ENCODE results near the gene AKNA.

AKNA gene

GRCh38 chr9:114408645-114409044 is 20.9 kb upstream of the AKNA start:
- Histone ChIP-seq H3K27me3 (ENCODE audit: control insufficient read depth in 1 of 2, insufficient read depth in 2 of 2, low read length in 2 of 2) (no peaks in the 10 kb centered on the region), H3K27ac (ENCODE audit: low read depth, low read length) (no peak overlapping the region), H3K36me3 (ENCODE audit: control insufficient read depth in 1 of 2, insufficient read depth in 2 of 2, low read length in 2 of 2) (peaks cover 0 to 3% of the 10 kb centered on the region in 2 donors), H3K9me3 (ENCODE audit: control insufficient read depth in 1 of 2, low read length in 2 of 2) (no peaks in the 10 kb centered on the region), H3K4me1 (ENCODE audit: control insufficient read depth in 1 of 2, insufficient read depth in 2 of 2, low read length in 2 of 2) (no peaks in the 10 kb centered on the region), H3K9ac (ENCODE audit: low read depth in 1 of 2, low read length in 2 of 2) (no peak overlapping the region), H3K4me3 (ENCODE audit: low read depth in 1 of 2, low read length in 2 of 2) (no peak overlapping the region)

GRCh38 chr9:114407889-114408288 is 20.1 kb upstream of the AKNA start:
- Histone ChIP-seq H3K36me3 (ENCODE audit: control insufficient read depth in 1 of 2, insufficient read depth in 2 of 2, low read length in 2 of 2) (peaks cover 0 to 3% of the 10 kb centered on the region in 2 donors), H3K27me3 (ENCODE audit: control insufficient read depth in 1 of 2, insufficient read depth in 2 of 2, low read length in 2 of 2) (no peaks in the 10 kb centered on the region), H3K4me1 (ENCODE audit: control insufficient read depth in 1 of 2, insufficient read depth in 2 of 2, low read length in 2 of 2) (no peaks in the 10 kb centered on the region), H3K4me3 (ENCODE audit: low read depth in 1 of 2, low read length in 2 of 2) (no peak overlapping the region), H3K9me3 (ENCODE audit: control insufficient read depth in 1 of 2, low read length in 2 of 2) (no peaks in the 10 kb centered on the region), H3K9ac (ENCODE audit: low read depth in 1 of 2, low read length in 2 of 2) (no peak overlapping the region), H3K27ac (ENCODE audit: low read depth, low read length) (no peak overlapping the region)

- H3K36me3 ChIP-seq (ENCODE audit: control insufficient read depth in 1 of 2, insufficient read depth in 2 of 2, low read length in 2 of 2) = peaks cover 0 to 3% of the 10 kb centered on the region in 2 donors
- peaks cover 0 to 3% of the 10 kb centered on the region in 2 donors for H3K4me1 ChIP-seq (ENCODE audit: control insufficient read depth in 1 of 2, insufficient read depth in 2 of 2, low read length in 2 of 2)
- no peak overlapping the region for H3K27ac ChIP-seq (ENCODE audit: low read depth, low read length)
- no peaks in the 10 kb centered on the region for H3K27me3 ChIP-seq (ENCODE audit: control insufficient read depth in 1 of 2, insufficient read depth in 2 of 2, low read length in 2 of 2)
- H3K9me3 ChIP-seq (ENCODE audit: control insufficient read depth in 1 of 2, low read length in 2 of 2) = no peaks in the 10 kb centered on the region
- H3K4me3 ChIP-seq (ENCODE audit: low read depth in 1 of 2, low read length in 2 of 2) = no peak overlapping the region
- H3K9ac ChIP-seq (ENCODE audit: low read depth in 1 of 2, low read length in 2 of 2) = no peak overlapping the region
Observed at GRCh38 chr9:114406441-114406840, 18.7 kb upstream of the AKNA start.

GRCh38 chr9:114405294-114406034 is 17.7 kb upstream of the AKNA start:
- Histone ChIP-seq H3K9me3 (ENCODE audit: control insufficient read depth in 1 of 2, low read length in 2 of 2) (no peaks in the 10 kb centered on the region), H3K27me3 (ENCODE audit: control insufficient read depth in 1 of 2, insufficient read depth in 2 of 2, low read length in 2 of 2) (no peaks in the 10 kb centered on the region), H3K4me3 (ENCODE audit: low read depth in 1 of 2, low read length in 2 of 2) (no peak overlapping the region), H3K36me3 (ENCODE audit: control insufficient read depth in 1 of 2, insufficient read depth in 2 of 2, low read length in 2 of 2) (peaks cover 0 to 3% of the 10 kb centered on the region in 2 donors), H3K4me1 (ENCODE audit: control insufficient read depth in 1 of 2, insufficient read depth in 2 of 2, low read length in 2 of 2) (peaks cover 0 to 10% of the 10 kb centered on the region in 2 donors), H3K9ac (ENCODE audit: low read depth in 1 of 2, low read length in 2 of 2) (peak overlapping the region in 1 of 2 donors; percentile 15), H3K27ac (ENCODE audit: low read depth, low read length) (no peak overlapping the region)

GRCh38 chr9:114404531-114404930 is 16.7 kb upstream of the AKNA start:
- H3K4me3 ChIP-seq (ENCODE audit: low read depth in 1 of 2, low read length in 2 of 2) = no peak overlapping the region
- H3K27ac ChIP-seq (ENCODE audit: low read depth, low read length) = no peak overlapping the region
- peaks cover 0 to 10% of the 10 kb centered on the region in 2 donors for H3K4me1 ChIP-seq (ENCODE audit: control insufficient read depth in 1 of 2, insufficient read depth in 2 of 2, low read length in 2 of 2)
- H3K9ac ChIP-seq (ENCODE audit: low read depth in 1 of 2, low read length in 2 of 2) = no peak overlapping the region
- H3K9me3 ChIP-seq (ENCODE audit: control insufficient read depth in 1 of 2, low read length in 2 of 2) = no peaks in the 10 kb centered on the region
- H3K27me3 ChIP-seq (ENCODE audit: control insufficient read depth in 1 of 2, insufficient read depth in 2 of 2, low read length in 2 of 2) = no peaks in the 10 kb centered on the region
- H3K36me3 ChIP-seq (ENCODE audit: control insufficient read depth in 1 of 2, insufficient read depth in 2 of 2, low read length in 2 of 2) = peaks cover 0 to 3% of the 10 kb centered on the region in 2 donors

- H3K4me1 ChIP-seq (ENCODE audit: control insufficient read depth in 1 of 2, insufficient read depth in 2 of 2, low read length in 2 of 2) = peaks cover 3 to 10% of the 10 kb centered on the region in 2 donors
- H3K9me3 ChIP-seq (ENCODE audit: control insufficient read depth in 1 of 2, low read length in 2 of 2) = no peaks in the 10 kb centered on the region
- no peak overlapping the region for H3K27ac ChIP-seq (ENCODE audit: low read depth, low read length)
- H3K9ac ChIP-seq (ENCODE audit: low read depth in 1 of 2, low read length in 2 of 2) = no peak overlapping the region
- H3K27me3 ChIP-seq (ENCODE audit: control insufficient read depth in 1 of 2, insufficient read depth in 2 of 2, low read length in 2 of 2) = no peaks in the 10 kb centered on the region
- H3K36me3 ChIP-seq (ENCODE audit: control insufficient read depth in 1 of 2, insufficient read depth in 2 of 2, low read length in 2 of 2) = peaks cover 0 to 3% of the 10 kb centered on the region in 2 donors
- H3K4me3 ChIP-seq (ENCODE audit: low read depth in 1 of 2, low read length in 2 of 2) = no peak overlapping the region
Observed at GRCh38 chr9:114403153-114403756, 15.5 kb upstream of the AKNA start.

- Histone ChIP-seq H3K4me3 (ENCODE audit: low read depth in 1 of 2, low read length in 2 of 2) (no peak overlapping the region), H3K9me3 (ENCODE audit: control insufficient read depth in 1 of 2, low read length in 2 of 2) (no peaks in the 10 kb centered on the region), H3K27ac (ENCODE audit: low read depth, low read length) (no peak overlapping the region), H3K4me1 (ENCODE audit: control insufficient read depth in 1 of 2, insufficient read depth in 2 of 2, low read length in 2 of 2) (peaks cover 15 to 20% of the 10 kb centered on the region in 2 donors), H3K27me3 (ENCODE audit: control insufficient read depth in 1 of 2, insufficient read depth in 2 of 2, low read length in 2 of 2) (no peaks in the 10 kb centered on the region), H3K9ac (ENCODE audit: low read depth in 1 of 2, low read length in 2 of 2) (no peak overlapping the region), H3K36me3 (ENCODE audit: control insufficient read depth in 1 of 2, insufficient read depth in 2 of 2, low read length in 2 of 2) (peaks cover 0 to 3% of the 10 kb centered on the region in 2 donors)
Observed at GRCh38 chr9:114401344-114401743, 13.6 kb upstream of the AKNA start.

- H3K9ac ChIP-seq (ENCODE audit: low read depth in 1 of 2, low read length in 2 of 2) = no peak overlapping the region
- no peak overlapping the region for H3K4me3 ChIP-seq (ENCODE audit: low read depth in 1 of 2, low read length in 2 of 2)
- H3K27ac ChIP-seq (ENCODE audit: low read depth, low read length) = no peak overlapping the region
- peaks cover 15 to 22% of the 10 kb centered on the region in 2 donors for H3K4me1 ChIP-seq (ENCODE audit: control insufficient read depth in 1 of 2, insufficient read depth in 2 of 2, low read length in 2 of 2)
- H3K27me3 ChIP-seq (ENCODE audit: control insufficient read depth in 1 of 2, insufficient read depth in 2 of 2, low read length in 2 of 2) = no peaks in the 10 kb centered on the region
- no peaks in the 10 kb centered on the region for H3K9me3 ChIP-seq (ENCODE audit: control insufficient read depth in 1 of 2, low read length in 2 of 2)
- no peaks in the 10 kb centered on the region for H3K36me3 ChIP-seq (ENCODE audit: control insufficient read depth in 1 of 2, insufficient read depth in 2 of 2, low read length in 2 of 2)
Observed at GRCh38 chr9:114400772-114401171, 13.0 kb upstream of the AKNA start.

- H3K9me3 ChIP-seq (ENCODE audit: control insufficient read depth in 1 of 2, low read length in 2 of 2) = no peaks in the 10 kb centered on the region
- H3K4me1 ChIP-seq (ENCODE audit: control insufficient read depth in 1 of 2, insufficient read depth in 2 of 2, low read length in 2 of 2) = peaks cover 18 to 27% of the 10 kb centered on the region in 2 donors
Observed at GRCh38 chr9:114400219-114400618, 12.4 kb upstream of the AKNA start.

GRCh38 chr9:114399381-114399780 is 11.6 kb upstream of the AKNA start:
- H3K27me3 ChIP-seq (ENCODE audit: control insufficient read depth in 1 of 2, insufficient read depth in 2 of 2, low read length in 2 of 2) = no peaks in the 10 kb centered on the region
- no peak overlapping the region for H3K27ac ChIP-seq (ENCODE audit: low read depth, low read length)
- no peak overlapping the region for H3K9ac ChIP-seq (ENCODE audit: low read depth in 1 of 2, low read length in 2 of 2)
- no peaks in the 10 kb centered on the region for H3K9me3 ChIP-seq (ENCODE audit: control insufficient read depth in 1 of 2, low read length in 2 of 2)
- peaks cover 27 to 34% of the 10 kb centered on the region in 2 donors for H3K4me1 ChIP-seq (ENCODE audit: control insufficient read depth in 1 of 2, insufficient read depth in 2 of 2, low read length in 2 of 2)
- no peaks in the 10 kb centered on the region for H3K36me3 ChIP-seq (ENCODE audit: control insufficient read depth in 1 of 2, insufficient read depth in 2 of 2, low read length in 2 of 2)
- no peak overlapping the region for H3K4me3 ChIP-seq (ENCODE audit: low read depth in 1 of 2, low read length in 2 of 2)

More at GRCh38 chr9:114400219-114400618, 12.4 kb upstream of the AKNA start:
- no peaks in the 10 kb centered on the region for H3K27me3 ChIP-seq (ENCODE audit: control insufficient read depth in 1 of 2, insufficient read depth in 2 of 2, low read length in 2 of 2)
- H3K9ac ChIP-seq (ENCODE audit: low read depth in 1 of 2, low read length in 2 of 2) = no peak overlapping the region
- no peak overlapping the region for H3K4me3 ChIP-seq (ENCODE audit: low read depth in 1 of 2, low read length in 2 of 2)
- H3K36me3 ChIP-seq (ENCODE audit: control insufficient read depth in 1 of 2, insufficient read depth in 2 of 2, low read length in 2 of 2) = no peaks in the 10 kb centered on the region
- H3K27ac ChIP-seq (ENCODE audit: low read depth, low read length) = no peak overlapping the region
